SK-N-MC (cell line): ENCODE measurements around the gene TDRD12.

Experiments used
- EZH2 ChIP-seq: fragments of 200-600 bp; sonication (generic); IDR thresholded peaks from one replicate; pipeline ENCODE4 v1.6.1; 2017; ENCODE audit warnings: antibody characterized with exemption
- POLR2AphosphoS5 ChIP-seq: IDR thresholded peaks from 2 replicates; pipeline ENCODE4 v1.6.1; 2012; ENCODE audit warnings: mild to moderate bottlenecking, low read depth, low read length, borderline replicate concordance

- TF ChIP-seq EZH2 (no peak), POLR2AphosphoS5 (no peak)
These were observed 29.4 kb downstream of the TDRD12 start for GRCh38 chr19:32748948-32749347.
